ENCODE measurements around the gene NR1H3. TPM values are rescaled to one million over a fixed set of nuclear protein-coding genes. Genes with fewer than 3 reads are reported as not detected.
A peak's percentile ranks its signal among the peaks of the same experiment; 100 is the strongest.

The NR1H3 gene
- total and polyA plus RNA-seq, 10 of the 15 experiments (the other 5 are each of a cell fraction or from before 2014, with no cell fraction given) = 2.6 to 8.9 (median 4.5) TPM

- no peak for TF ChIP-seq NFYA (IDR thresholded peaks at IDR 0.05; ENCODE audit: borderline replicate concordance, low read depth, low read length)
- TF ChIP-seq CTCF (IDR thresholded peaks at IDR 0.05 in 2 of 3, conservative IDR thresholded peaks at IDR 0.05 in 1 of 3; ENCODE audit: control insufficient read depth in 2 of 3, extremely low read depth in 1 of 3, insufficient read depth in 1 of 3, low read depth in 3 of 3, low read length in 3 of 3) = peak; percentile 33 to 51 (median 43); a peak in 5 of 6 replicates
- no peak for TF ChIP-seq HDAC6 (IDR thresholded peaks at IDR 0.05; ENCODE audit: unreplicated experiment)
- TF ChIP-seq MTA2 (IDR thresholded peaks at IDR 0.05; ENCODE audit: low read depth) = no peak
- peak; percentile 21 for TF ChIP-seq SKIL (IDR thresholded peaks at IDR 0.05; ENCODE audit: low read depth, poor library complexity, severe bottlenecking)
- TF ChIP-seq TARDBP (IDR thresholded peaks at IDR 0.05; ENCODE audit: borderline replicate concordance) = peak; percentile 92
- no peak for TF ChIP-seq FOS (IDR thresholded peaks at IDR 0.05; ENCODE audit: borderline replicate concordance, extremely low read depth, insufficient read length)
- TF ChIP-seq SMC3 (IDR thresholded peaks at IDR 0.05; ENCODE audit: borderline replicate concordance, low read length) = peak; percentile 43; the same call in 1 of the 2 replicates
- TF ChIP-seq PKNOX1 (IDR thresholded peaks at IDR 0.05) = peak; percentile 60
- peak; percentile 46; the same call in 1 of the 2 replicates for TF ChIP-seq RFX5 (IDR thresholded peaks at IDR 0.05; ENCODE audit: low read depth, low read length)
- TF ChIP-seq GABPA (IDR thresholded peaks at IDR 0.05; ENCODE audit: low read depth) = peak; percentile 100
- TF ChIP-seq ZBTB11 (CRISPR knock-in tag; IDR thresholded peaks at IDR 0.05) = peak; percentile 98
- no peak; the same call in 1 of the 2 replicates for TF ChIP-seq CHD1 (IDR thresholded peaks at IDR 0.05; ENCODE audit: low read depth, low read length)
- TF ChIP-seq GATAD2B (conservative IDR thresholded peaks at IDR 0.05; ENCODE audit: low read depth) = no peak; the same call in 1 of the 2 replicates
- TF ChIP-seq HDGF (IDR thresholded peaks at IDR 0.05) = peak; percentile 80; the same call in 1 of the 2 replicates
- TF ChIP-seq SUPT20H (IDR thresholded peaks at IDR 0.05; ENCODE audit: borderline replicate concordance, control insufficient read depth, low read depth, low read length) = no peak
- TF ChIP-seq JUNB (IDR thresholded peaks at IDR 0.05) = no peak
- peak; percentile 91 for TF ChIP-seq NR2C1 (IDR thresholded peaks at IDR 0.05)
- TF ChIP-seq SIN3A (IDR thresholded peaks at IDR 0.05; ENCODE audit: low read depth, low read length) = peak; percentile 75
- TF ChIP-seq IKZF2 (IDR thresholded peaks at IDR 0.05) = peak in 1 of 2 experiments; percentile 14; a peak in 1 of 4 replicates
- peak; percentile 67 for TF ChIP-seq RUNX3 (IDR thresholded peaks at IDR 0.05; ENCODE audit: low read length)
- peak; percentile 97 for TF ChIP-seq POU2F2 (IDR thresholded peaks at IDR 0.05; ENCODE audit: borderline replicate concordance, low read depth, low read length)
- no peak for TF ChIP-seq ZNF217 (IDR thresholded peaks at IDR 0.05)
Measured at GRCh38 chr11:47248664-47249377, 9.0 kb upstream of the NR1H3 start, which contains the start of gene ACP2 (continued).

All from GM12878 (cell line).